Liver (tissue), 9 donors: Measurements from ENCODE around the gene NPAS2. TPM values are rescaled to one million over a fixed set of nuclear protein-coding genes. Genes with fewer than 3 reads are reported as not detected.

Source experiments
- DNase-seq: peaks from one replicate; pipeline ENCODE4 v3.0.0-alpha.2; 2017; ENCODE audit warnings: low spot score
- H3K27ac ChIP-seq, 2 donors: one replicate each; pipeline ENCODE4 v1.7.0; 2013; ENCODE audit warnings: inconsistent platforms in 2 of 2, low read length in 2 of 2, control low read depth in 1 of 2, low read depth in 1 of 2, mild to moderate bottlenecking in 1 of 2
- H3K27me3 ChIP-seq, 4 donors: one replicate each; pipeline versions ENCODE4 v1.6.1 to v1.7.0; 2013; ENCODE audit warnings: low read length in 3 of 4, inconsistent platforms in 1 of 4, mild to moderate bottlenecking in 1 of 4, moderate library complexity in 1 of 4; ENCODE audit not compliant: control insufficient read depth in 4 of 4, insufficient read depth in 4 of 4
- H3K36me3 ChIP-seq, 4 donors: one replicate each; pipeline versions ENCODE4 v1.6.1 to v1.7.0; 2013; ENCODE audit warnings: low read length in 3 of 4, mild to moderate bottlenecking in 3 of 4, low read depth in 1 of 4, moderate library complexity in 1 of 4; ENCODE audit not compliant: control insufficient read depth in 4 of 4, insufficient read depth in 3 of 4
- H3K4me1 ChIP-seq, 4 donors: one replicate each; pipeline versions ENCODE4 v1.6.1 to v1.7.0; 2013; ENCODE audit warnings: low read length in 3 of 4, mild to moderate bottlenecking in 3 of 4, moderate library complexity in 1 of 4; ENCODE audit not compliant: control insufficient read depth in 4 of 4, insufficient read depth in 4 of 4
- H3K4me3 ChIP-seq, 3 donors: one replicate each; pipeline versions ENCODE4 v1.6.1 to v1.7.0; 2013; ENCODE audit warnings: low read length in 3 of 3, control low read depth in 1 of 3, low read depth in 1 of 3, mild to moderate bottlenecking in 1 of 3
- H3K9ac ChIP-seq, 2 donors: one replicate each; pipeline ENCODE4 v1.7.0; 2013; ENCODE audit warnings: low read length in 2 of 2, mild to moderate bottlenecking in 2 of 2, moderate library complexity in 2 of 2, control low read depth in 1 of 2, low read depth in 1 of 2
- H3K9me3 ChIP-seq, 4 donors: one replicate each; pipeline versions ENCODE4 v1.6.1 to v1.7.0; 2013; ENCODE audit warnings: low read length in 3 of 4; ENCODE audit not compliant: control insufficient read depth in 4 of 4
- FOXA2 ChIP-seq: IDR thresholded peaks from 2 replicates; pipeline ENCODE4 v1.6.1; 2016; ENCODE audit warnings: antibody characterized with exemption
- HNF4A ChIP-seq, 2 donors: conservative IDR thresholded peaks; 2 replicates each; pipeline ENCODE4 v1.6.1; 2016; ENCODE audit warnings: antibody characterized with exemption in 2 of 2, mild to moderate bottlenecking in 2 of 2
- JUND ChIP-seq, 2 donors: IDR thresholded peaks; 2 replicates each; pipeline ENCODE4 v1.6.1; 2016; ENCODE audit warnings: antibody characterized with exemption in 2 of 2
- NR2F2 ChIP-seq: IDR thresholded peaks from 2 replicates; pipeline ENCODE4 v1.6.1; 2016; ENCODE audit warnings: antibody characterized with exemption
- RAD21 ChIP-seq, 2 donors: IDR thresholded peaks; 2 replicates each; pipeline ENCODE4 v1.6.1; 2016; ENCODE audit warnings: antibody characterized with exemption in 2 of 2, mild to moderate bottlenecking in 2 of 2
- RXRA ChIP-seq, 2 donors: IDR thresholded peaks; 2 replicates each; pipeline ENCODE4 v1.6.1; 2017 to 2018; ENCODE audit warnings: antibody characterized with exemption in 2 of 2, mild to moderate bottlenecking in 1 of 2
- YY1 ChIP-seq: IDR thresholded peaks from 2 replicates; pipeline ENCODE4 v1.6.1; 2016; ENCODE audit warnings: antibody characterized with exemption, mild to moderate bottlenecking
- WGBS: extraction: QIAGEN DNeasy Blood & Tissue Kit; methylation state at CpG from one replicate; pipeline ENCODE4 v1.1.7; 2013; 5-methylcytosine and 5-hydroxymethylcytosine counted together
- polyA plus RNA-seq, 2 donors: library from polyadenylated mRNA; stranded (reverse) in 1 of 2; unstranded in 1 of 2; fragments of 200-250 nt in 1 of 2; fragments of >200 nt in 1 of 2; fragmentation: Nextera tagmentation in 1 of 2; extraction: Ambion mirVana in 1 of 2; gene quantifications; one replicate each; pipeline versions ENCODE4 v1.2.1 to v1.2.3, GENCODE V29; 2013 to 2015
- total RNA-seq, 2 donors: library from RNA; depleted of rRNA; stranded (reverse); fragments of >200 nt; gene quantifications; one replicate each; pipeline ENCODE4 v1.2.3, GENCODE V29; 2014
- TF ChIP-seq, protein P1 (sequence below): fragments of 150-350 bp; IDR thresholded peaks from 2 replicates; pipeline ENCODE4 v1.5.1; 2017; ENCODE audit warnings: improper control_type of control experiment, low read depth, low read length; ENCODE audit not compliant: missing input control
- TF ChIP-seq, protein P2 (sequence below): IDR thresholded peaks from 2 replicates; pipeline ENCODE4 v1.6.1; 2016; ENCODE audit warnings: antibody characterized with exemption
- TF ChIP-seq, protein P3 (sequence below): IDR thresholded peaks from 2 replicates; pipeline ENCODE4 v1.6.1; 2016; ENCODE audit warnings: antibody characterized with exemption, mild to moderate bottlenecking
- TF ChIP-seq, protein P4 (sequence below): IDR thresholded peaks from 2 replicates; pipeline ENCODE4 v1.6.1; 2016; ENCODE audit warnings: antibody characterized with exemption
- TF ChIP-seq, protein P5 (sequence below): IDR thresholded peaks from 2 replicates; pipeline ENCODE4 v1.6.1; 2016; ENCODE audit warnings: antibody characterized with exemption
- donor health status: healthy.
- donor health status: healthy.
- donor health status: healthy.
- donor health status: healthy.
- donor health status: healthy.

NPAS2 gene
- total and polyA plus RNA-seq, 4 donors, result 0.33 to 24.3 (median 6.6) TPM

GRCh38 chr2:100894796-100895156 is 74.8 kb downstream of the NPAS2 start:
- DNase-seq, result no peak
- peaks cover 0 to 12% (median 4%) of the 10 kb centered on the region in 4 donors for H3K4me1 ChIP-seq
- no peaks in the 10 kb centered on the region for H3K9me3 ChIP-seq
- WGBS, result 96% methylated on average over 4 of the region's 4 CpGs
- H3K9ac ChIP-seq, result no peak overlapping the region
- TF ChIP-seq NR2F2 (no peak), YY1 (peak; percentile 1)
- TF ChIP-seq, protein P1, sequence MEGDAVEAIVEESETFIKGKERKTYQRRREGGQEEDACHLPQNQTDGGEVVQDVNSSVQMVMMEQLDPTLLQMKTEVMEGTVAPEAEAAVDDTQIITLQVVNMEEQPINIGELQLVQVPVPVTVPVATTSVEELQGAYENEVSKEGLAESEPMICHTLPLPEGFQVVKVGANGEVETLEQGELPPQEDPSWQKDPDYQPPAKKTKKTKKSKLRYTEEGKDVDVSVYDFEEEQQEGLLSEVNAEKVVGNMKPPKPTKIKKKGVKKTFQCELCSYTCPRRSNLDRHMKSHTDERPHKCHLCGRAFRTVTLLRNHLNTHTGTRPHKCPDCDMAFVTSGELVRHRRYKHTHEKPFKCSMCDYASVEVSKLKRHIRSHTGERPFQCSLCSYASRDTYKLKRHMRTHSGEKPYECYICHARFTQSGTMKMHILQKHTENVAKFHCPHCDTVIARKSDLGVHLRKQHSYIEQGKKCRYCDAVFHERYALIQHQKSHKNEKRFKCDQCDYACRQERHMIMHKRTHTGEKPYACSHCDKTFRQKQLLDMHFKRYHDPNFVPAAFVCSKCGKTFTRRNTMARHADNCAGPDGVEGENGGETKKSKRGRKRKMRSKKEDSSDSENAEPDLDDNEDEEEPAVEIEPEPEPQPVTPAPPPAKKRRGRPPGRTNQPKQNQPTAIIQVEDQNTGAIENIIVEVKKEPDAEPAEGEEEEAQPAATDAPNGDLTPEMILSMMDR, result no peak
- TF ChIP-seq, protein P2, sequence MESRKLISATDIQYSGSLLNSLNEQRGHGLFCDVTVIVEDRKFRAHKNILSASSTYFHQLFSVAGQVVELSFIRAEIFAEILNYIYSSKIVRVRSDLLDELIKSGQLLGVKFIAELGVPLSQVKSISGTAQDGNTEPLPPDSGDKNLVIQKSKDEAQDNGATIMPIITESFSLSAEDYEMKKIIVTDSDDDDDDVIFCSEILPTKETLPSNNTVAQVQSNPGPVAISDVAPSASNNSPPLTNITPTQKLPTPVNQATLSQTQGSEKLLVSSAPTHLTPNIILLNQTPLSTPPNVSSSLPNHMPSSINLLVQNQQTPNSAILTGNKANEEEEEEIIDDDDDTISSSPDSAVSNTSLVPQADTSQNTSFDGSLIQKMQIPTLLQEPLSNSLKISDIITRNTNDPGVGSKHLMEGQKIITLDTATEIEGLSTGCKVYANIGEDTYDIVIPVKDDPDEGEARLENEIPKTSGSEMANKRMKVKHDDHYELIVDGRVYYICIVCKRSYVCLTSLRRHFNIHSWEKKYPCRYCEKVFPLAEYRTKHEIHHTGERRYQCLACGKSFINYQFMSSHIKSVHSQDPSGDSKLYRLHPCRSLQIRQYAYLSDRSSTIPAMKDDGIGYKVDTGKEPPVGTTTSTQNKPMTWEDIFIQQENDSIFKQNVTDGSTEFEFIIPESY, result no peak
- H3K27me3 ChIP-seq, result no peaks in the 10 kb centered on the region
- no peaks in the 10 kb centered on the region for H3K36me3 ChIP-seq
- H3K4me3 ChIP-seq, result no peak overlapping the region
- no peak overlapping the region for H3K27ac ChIP-seq

DNA sequence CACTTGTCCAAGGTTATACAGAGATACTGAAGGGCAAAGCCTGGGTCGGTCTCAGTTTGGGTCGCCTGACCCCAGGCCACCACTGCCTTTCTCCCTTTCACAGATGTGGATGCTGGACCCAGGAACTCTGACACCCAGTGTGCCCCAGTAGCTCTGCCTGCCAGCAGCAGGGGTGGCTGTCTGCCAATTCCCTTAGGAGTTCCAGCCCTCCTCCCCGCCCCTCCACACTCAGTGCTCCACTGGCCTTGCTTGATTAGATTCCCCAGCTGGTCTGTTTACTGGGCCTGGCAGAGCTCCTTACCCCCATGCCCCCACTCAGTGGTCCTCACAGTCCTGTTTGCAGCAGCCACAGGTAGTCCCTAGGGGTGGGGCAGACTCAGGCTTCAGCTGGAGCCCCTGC is 75.5 kb downstream of the NPAS2 start:
- H3K27ac ChIP-seq, result no peak overlapping the region
- H3K36me3 ChIP-seq, result no peaks in the 10 kb centered on the region
- H3K27me3 ChIP-seq, result no peaks in the 10 kb centered on the region
- DNase-seq, result no peak
- no peak overlapping the region for H3K9ac ChIP-seq
- TF ChIP-seq, protein P3, sequence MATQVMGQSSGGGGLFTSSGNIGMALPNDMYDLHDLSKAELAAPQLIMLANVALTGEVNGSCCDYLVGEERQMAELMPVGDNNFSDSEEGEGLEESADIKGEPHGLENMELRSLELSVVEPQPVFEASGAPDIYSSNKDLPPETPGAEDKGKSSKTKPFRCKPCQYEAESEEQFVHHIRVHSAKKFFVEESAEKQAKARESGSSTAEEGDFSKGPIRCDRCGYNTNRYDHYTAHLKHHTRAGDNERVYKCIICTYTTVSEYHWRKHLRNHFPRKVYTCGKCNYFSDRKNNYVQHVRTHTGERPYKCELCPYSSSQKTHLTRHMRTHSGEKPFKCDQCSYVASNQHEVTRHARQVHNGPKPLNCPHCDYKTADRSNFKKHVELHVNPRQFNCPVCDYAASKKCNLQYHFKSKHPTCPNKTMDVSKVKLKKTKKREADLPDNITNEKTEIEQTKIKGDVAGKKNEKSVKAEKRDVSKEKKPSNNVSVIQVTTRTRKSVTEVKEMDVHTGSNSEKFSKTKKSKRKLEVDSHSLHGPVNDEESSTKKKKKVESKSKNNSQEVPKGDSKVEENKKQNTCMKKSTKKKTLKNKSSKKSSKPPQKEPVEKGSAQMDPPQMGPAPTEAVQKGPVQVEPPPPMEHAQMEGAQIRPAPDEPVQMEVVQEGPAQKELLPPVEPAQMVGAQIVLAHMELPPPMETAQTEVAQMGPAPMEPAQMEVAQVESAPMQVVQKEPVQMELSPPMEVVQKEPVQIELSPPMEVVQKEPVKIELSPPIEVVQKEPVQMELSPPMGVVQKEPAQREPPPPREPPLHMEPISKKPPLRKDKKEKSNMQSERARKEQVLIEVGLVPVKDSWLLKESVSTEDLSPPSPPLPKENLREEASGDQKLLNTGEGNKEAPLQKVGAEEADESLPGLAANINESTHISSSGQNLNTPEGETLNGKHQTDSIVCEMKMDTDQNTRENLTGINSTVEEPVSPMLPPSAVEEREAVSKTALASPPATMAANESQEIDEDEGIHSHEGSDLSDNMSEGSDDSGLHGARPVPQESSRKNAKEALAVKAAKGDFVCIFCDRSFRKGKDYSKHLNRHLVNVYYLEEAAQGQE, result no peak
- TF ChIP-seq HNF4A (conservative IDR thresholded peaks at IDR 0.05) (peak in 1 of 2 donors; percentile 25), RAD21 (IDR thresholded peaks at IDR 0.05) (peak in 1 of 2 donors; percentile 4)
- no peaks in the 10 kb centered on the region for H3K9me3 ChIP-seq
- no peak overlapping the region for H3K4me3 ChIP-seq
- WGBS, result 72% methylated on average over 3 of the region's 3 CpGs
- H3K4me1 ChIP-seq, result peaks cover 0 to 12% (median 4%) of the 10 kb centered on the region in 4 donors

- Histone ChIP-seq H3K4me1 (peaks cover 0 to 12% (median 4%) of the 10 kb centered on the region in 4 donors), H3K36me3 (no peaks in the 10 kb centered on the region), H3K27me3 (no peaks in the 10 kb centered on the region), H3K9me3 (no peaks in the 10 kb centered on the region), H3K4me3 (no peak overlapping the region), H3K9ac (no peak overlapping the region), H3K27ac (no peak overlapping the region)
- no peak for DNase-seq
- WGBS, result 79% methylated on average over 3 of the region's 3 CpGs
- no peak for TF ChIP-seq FOXA2
- TF ChIP-seq, protein P4, sequence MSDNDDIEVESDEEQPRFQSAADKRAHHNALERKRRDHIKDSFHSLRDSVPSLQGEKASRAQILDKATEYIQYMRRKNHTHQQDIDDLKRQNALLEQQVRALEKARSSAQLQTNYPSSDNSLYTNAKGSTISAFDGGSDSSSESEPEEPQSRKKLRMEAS, result no peak
- TF ChIP-seq, protein P5, sequence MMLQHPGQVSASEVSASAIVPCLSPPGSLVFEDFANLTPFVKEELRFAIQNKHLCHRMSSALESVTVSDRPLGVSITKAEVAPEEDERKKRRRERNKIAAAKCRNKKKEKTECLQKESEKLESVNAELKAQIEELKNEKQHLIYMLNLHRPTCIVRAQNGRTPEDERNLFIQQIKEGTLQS, result no peak
- TF ChIP-seq, protein P3, result no peak
- TF ChIP-seq JUND (IDR thresholded peaks at IDR 0.05), result no peak
- TF ChIP-seq, protein P1, result no peak
- no peak for TF ChIP-seq YY1
- TF ChIP-seq RXRA (IDR thresholded peaks at IDR 0.05), result no peak
Observed at GRCh38 chr2:100895934-100896685, 76.2 kb downstream of the NPAS2 start.
